Measurements from ENCODE around the gene RPS3A. TPM values are rescaled to one million over a fixed set of nuclear protein-coding genes. Genes with fewer than 3 reads are reported as not detected.

Gene RPS3A
- total RNA-seq, 1 experiment from 2014 or later, result 2,446 TPM

DNA sequence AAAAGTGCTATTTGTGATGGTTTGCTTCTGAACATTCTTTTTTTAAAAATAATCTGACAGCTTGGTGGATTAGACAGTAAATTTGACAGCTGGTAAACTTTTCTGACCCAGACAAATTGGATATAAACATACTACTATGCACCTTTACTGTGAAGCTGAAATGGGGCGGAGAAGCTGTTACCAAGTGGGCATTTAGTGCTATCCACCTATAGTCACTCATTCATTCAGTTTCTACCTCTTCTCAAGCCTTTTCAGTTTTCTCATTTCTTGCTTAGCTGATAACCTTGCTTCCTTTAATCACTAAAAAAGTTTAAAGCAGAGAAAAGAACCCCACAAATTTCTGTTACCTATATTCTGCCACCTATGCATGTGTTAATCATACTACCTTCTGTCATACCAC lies 5.2 kb downstream of the RPS3A start:
- Histone ChIP-seq H3K36me3 (ENCODE audit: control insufficient read depth in 1 of 2, insufficient read depth in 2 of 2, low read length in 2 of 2) (peaks cover 26 to 56% of the 10 kb centered on the region in 2 experiments), H3K4me1 (ENCODE audit: control insufficient read depth in 1 of 2, insufficient read depth in 2 of 2, low read length in 2 of 2) (peaks cover 3 to 11% of the 10 kb centered on the region in 2 experiments; a peak in 3 of 4 replicates), H3K9ac (ENCODE audit: low read length) (no peak overlapping the region), H3K27ac (ENCODE audit: low read depth, low read length) (no peak overlapping the region), H2AFZ (ENCODE audit: low read depth, low read length, poor library complexity, severe bottlenecking) (no peak overlapping the region), H3K79me2 (ENCODE audit: insufficient read depth, low read length) (peaks cover 43% of the 10 kb centered on the region), H3K4me2 (ENCODE audit: low read length) (no peak overlapping the region), H3K27me3 (ENCODE audit: insufficient read depth, low read length) (no peaks in the 10 kb centered on the region), H3K9me3 (ENCODE audit: control insufficient read depth in 1 of 2, insufficient read depth in 1 of 2, low read depth in 1 of 2, low read length in 2 of 2) (no peaks in the 10 kb centered on the region), H3K4me3 (replicated peaks in 1 of 2; ENCODE audit: low read depth in 1 of 2, low read length in 2 of 2) (no peak overlapping the region), H4K20me1 (ENCODE audit: insufficient read depth) (peaks cover 34% of the 10 kb centered on the region; the same call in 1 of the 2 replicates), H3K9me2 (ENCODE audit: insufficient read depth) (no peaks in the 10 kb centered on the region)
- ChIA-PET RAD21 (ENCODE audit: low non-redundant PET in 1 of 2, low total read pairs in 2 of 2, uncharacterized antibody in 2 of 2, unreplicated experiment in 2 of 2) (no interaction called here), POLR2A (interaction anchor here (0.7 to 1.5 kb wide), 2 partner anchors 10 to 1305 kb away, joined by 3 read pairs; no protein-coding TSS in a partner anchor), CTCF (no interaction called here)
- BruUV-seq (replicated peaks), result no TSS peak
- intact Hi-C loops (cut with micrococcal nuclease), result no loop called here
- ATAC-seq (no peak), DNase-seq (ENCODE audit: low read depth, low spot score) (no peak)
- TF ChIP-seq JUND (IDR thresholded peaks at IDR 0.05) (no peak; the same call in 1 of the 2 replicates), CBX3 (IDR thresholded peaks at IDR 0.05; ENCODE audit: low read depth) (no peak), MAX (IDR thresholded peaks at IDR 0.05) (no peak), EZH2 (IDR thresholded peaks at IDR 0.05) (no peak), TCF7L2 (IDR thresholded peaks at IDR 0.05; ENCODE audit: borderline replicate concordance, extremely low read depth, insufficient read depth, insufficient read length) (no peak), ZNF274 (IDR thresholded peaks at IDR 0.05; ENCODE audit: low read depth, low read length) (no peak), EZH2phosphoT487 (IDR thresholded peaks at IDR 0.05; ENCODE audit: borderline replicate concordance) (no peak), SIN3A (IDR thresholded peaks at IDR 0.05; ENCODE audit: low read depth) (no peak), EGR1 (IDR thresholded peaks at IDR 0.05; ENCODE audit: low read depth) (no peak), SP1 (IDR thresholded peaks at IDR 0.05; ENCODE audit: low read depth) (no peak), ZBTB33 (IDR thresholded peaks at IDR 0.05; ENCODE audit: extremely low read depth, insufficient replicate concordance, low read length) (no peak), FOSL1 (IDR thresholded peaks at IDR 0.05; ENCODE audit: low read depth) (no peak), RAD21 (IDR thresholded peaks at IDR 0.05; ENCODE audit: low read depth) (no peak), CEBPB (IDR thresholded peaks at IDR 0.05; ENCODE audit: low read depth) (no peak), YY1 (IDR thresholded peaks at IDR 0.05; ENCODE audit: extremely low read depth, insufficient replicate concordance, low read depth, low read length) (no peak), ELF1 (IDR thresholded peaks at IDR 0.05; ENCODE audit: borderline replicate concordance, low read depth) (no peak), SRF (IDR thresholded peaks at IDR 0.05; ENCODE audit: low read depth) (no peak)
- TF ChIP-seq, protein P1, sequence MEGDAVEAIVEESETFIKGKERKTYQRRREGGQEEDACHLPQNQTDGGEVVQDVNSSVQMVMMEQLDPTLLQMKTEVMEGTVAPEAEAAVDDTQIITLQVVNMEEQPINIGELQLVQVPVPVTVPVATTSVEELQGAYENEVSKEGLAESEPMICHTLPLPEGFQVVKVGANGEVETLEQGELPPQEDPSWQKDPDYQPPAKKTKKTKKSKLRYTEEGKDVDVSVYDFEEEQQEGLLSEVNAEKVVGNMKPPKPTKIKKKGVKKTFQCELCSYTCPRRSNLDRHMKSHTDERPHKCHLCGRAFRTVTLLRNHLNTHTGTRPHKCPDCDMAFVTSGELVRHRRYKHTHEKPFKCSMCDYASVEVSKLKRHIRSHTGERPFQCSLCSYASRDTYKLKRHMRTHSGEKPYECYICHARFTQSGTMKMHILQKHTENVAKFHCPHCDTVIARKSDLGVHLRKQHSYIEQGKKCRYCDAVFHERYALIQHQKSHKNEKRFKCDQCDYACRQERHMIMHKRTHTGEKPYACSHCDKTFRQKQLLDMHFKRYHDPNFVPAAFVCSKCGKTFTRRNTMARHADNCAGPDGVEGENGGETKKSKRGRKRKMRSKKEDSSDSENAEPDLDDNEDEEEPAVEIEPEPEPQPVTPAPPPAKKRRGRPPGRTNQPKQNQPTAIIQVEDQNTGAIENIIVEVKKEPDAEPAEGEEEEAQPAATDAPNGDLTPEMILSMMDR (IDR thresholded peaks at IDR 0.05 in 2 of 3, conservative IDR thresholded peaks at IDR 0.05 in 1 of 3; ENCODE audit: borderline replicate concordance in 1 of 3, insufficient read depth in 1 of 3, low read depth in 2 of 3, low read length in 2 of 3), result no peak

All from HCT116 (cell line).